Activated CD4-positive, alpha-beta T cell treated with anti-CD3 and anti-CD28 coated beads for 36 hours (primary cell): ENCODE measurements around the gene SEC14L2. TPM values are rescaled to one million over a fixed set of nuclear protein-coding genes. Genes with fewer than 3 reads are reported as not detected.
"Not testable (repeated sequence)": the region's sequence is repeated elsewhere in the genome, so short reads cannot be mapped to it uniquely, and the experiment has no call there.

Experiments
- ATAC-seq: fragments of 200-7000 bp; cut with Tn5 transposase; one replicate; pipeline ENCODE4 v1.10.0; 2021; ENCODE audit warnings: mild to moderate bottlenecking, moderate library complexity
- CTCF ChIA-PET: fragments of 350-600 bp; sonication (Branson Sonifier 250); formaldehyde crosslinking; loops from one replicate; lab custom pipeline; 2021; ENCODE audit warnings: antibody characterized with exemption; lab: Charles Lee
- POLR2A ChIA-PET: fragments of 350-600 bp; sonication (Branson Sonifier 250); formaldehyde crosslinking; loops from one replicate; lab custom pipeline; 2021; ENCODE audit warnings: antibody characterized with exemption, inconsistent platforms; lab: Charles Lee
- DNase-seq: peaks from one replicate; pipeline ENCODE4 v3.0.0-alpha.2; 2020
- H3K27ac Mint-ChIP-seq: one replicate; pipeline ENCODE4 v1.8.0; 2021; ENCODE audit warnings: mixed read lengths
- H3K27me3 Mint-ChIP-seq: one replicate; pipeline ENCODE4 v1.8.0; 2021; ENCODE audit warnings: mixed read lengths
- H3K36me3 Mint-ChIP-seq: one replicate; pipeline ENCODE4 v1.8.0; 2021; ENCODE audit warnings: low read depth, mixed read lengths
- H3K4me1 Mint-ChIP-seq: one replicate; pipeline ENCODE4 v1.8.0; 2021; ENCODE audit warnings: mixed read lengths
- H3K4me3 Mint-ChIP-seq: one replicate; pipeline ENCODE4 v1.8.0; 2021; ENCODE audit warnings: mild to moderate bottlenecking, moderate library complexity, mixed read lengths
- H3K9me3 Mint-ChIP-seq: one replicate; pipeline ENCODE4 v1.8.0; 2021; ENCODE audit warnings: low read depth, mixed read lengths
- intact Hi-C, 2 experiments: fragments of 100-400 bp; cut with DNase I in 1 of 2; cut with micrococcal nuclease in 1 of 2; formaldehyde crosslinking; loops; one replicate each; pipeline versions ENCODE4 v1.14.2 to v1.15.1; 2022 to 2024; cut with DNase I, micrococcal nuclease
- total RNA-seq, 2 experiments: library from RNA; stranded (reverse); gene quantifications; one replicate each; pipeline ENCODE4 v1.2.3, GENCODE V29; 2021

Gene SEC14L2
- total RNA-seq, 2 experiments from 2014 or later = 13.8 to 18.2 TPM

- CTCF ChIA-PET = interaction anchor here (0.6 kb wide), 1 partner anchor 161 kb away, joined by 3 read pairs; no protein-coding TSS in a partner anchor
- ATAC-seq, POLR2A ChIA-PET, H3K27ac Mint-ChIP-seq, H3K9me3 Mint-ChIP-seq, H3K4me3 Mint-ChIP-seq, DNase-seq, H3K27me3 Mint-ChIP-seq, intact Hi-C loops: not testable (repeated sequence)
- Mint-ChIP-seq H3K4me1 (peaks cover 20% of the 10 kb centered on the region), H3K36me3 (peaks cover 11% of the 10 kb centered on the region)
Measured at GRCh38 chr22:30402766-30403104, 5.9 kb downstream of the SEC14L2 start.

- H3K27ac Mint-ChIP-seq = no peak overlapping the region
- ChIA-PET POLR2A (no interaction called here), CTCF (interaction anchor here (1.1 kb wide), 1 partner anchor 20 kb away, joined by 3 read pairs; no protein-coding TSS in a partner anchor)
- H3K9me3 Mint-ChIP-seq = no peaks in the 10 kb centered on the region
- intact Hi-C loops = no loop called here
- DNase-seq (no peak), ATAC-seq (no peak)
- no peaks in the 10 kb centered on the region for H3K27me3 Mint-ChIP-seq
- peaks cover 19% of the 10 kb centered on the region for H3K36me3 Mint-ChIP-seq
- H3K4me3 Mint-ChIP-seq = no peak overlapping the region
- H3K4me1 Mint-ChIP-seq = peaks cover 10% of the 10 kb centered on the region
Measured at GRCh38 chr22:30404307-30404706, 7.5 kb downstream of the SEC14L2 start.

- ATAC-seq (no peak), DNase-seq (no peak)
- H3K9me3 Mint-ChIP-seq = no peaks in the 10 kb centered on the region
- H3K27me3 Mint-ChIP-seq = no peaks in the 10 kb centered on the region
- H3K36me3 Mint-ChIP-seq = peaks cover 21% of the 10 kb centered on the region
- peaks cover 10% of the 10 kb centered on the region for H3K4me1 Mint-ChIP-seq
- H3K4me3 Mint-ChIP-seq = no peak overlapping the region
- no peak overlapping the region for H3K27ac Mint-ChIP-seq
- CTCF ChIA-PET = interaction anchor here (0.7 to 2.5 kb wide), 7 partner anchors 9 to 113 kb away, joined by 3 to 7 read pairs (median 4); no protein-coding TSS in a partner anchor
- POLR2A ChIA-PET = no interaction called here
- intact Hi-C loops = no loop called here
Measured at GRCh38 chr22:30405731-30406130, 8.9 kb downstream of the SEC14L2 start.

- Mint-ChIP-seq H3K27ac (no peak overlapping the region), H3K4me1 (peaks cover 14% of the 10 kb centered on the region), H3K36me3 (peaks cover 26% of the 10 kb centered on the region), H3K9me3 (no peaks in the 10 kb centered on the region), H3K4me3 (no peak overlapping the region), H3K27me3 (no peaks in the 10 kb centered on the region)
- ATAC-seq (no peak), DNase-seq (no peak)
- intact Hi-C loops = no loop called here
- ChIA-PET CTCF (interaction anchor here (0.6 to 2.5 kb wide), 6 partner anchors 12 to 96 kb away, joined by 3 to 7 read pairs (median 4); no protein-coding TSS in a partner anchor), POLR2A (no interaction called here)
Measured at GRCh38 chr22:30406400-30406799, 9.6 kb downstream of the SEC14L2 start.

GRCh38 chr22:30408388-30409102 lies 11.7 kb downstream of the SEC14L2 start:
- no peak overlapping the region for H3K4me3 Mint-ChIP-seq
- H3K4me1 Mint-ChIP-seq = peaks cover 25% of the 10 kb centered on the region
- intact Hi-C loops = no loop called here
- DNase-seq (no peak), ATAC-seq (peak; percentile 69)
- H3K9me3 Mint-ChIP-seq = no peaks in the 10 kb centered on the region
- CTCF ChIA-PET = interaction anchor here (0.6 to 1.6 kb wide), 5 partner anchors 16 to 264 kb away, joined by 3 to 5 read pairs (median 3); no protein-coding TSS in a partner anchor
- H3K27ac Mint-ChIP-seq = no peak overlapping the region
- H3K36me3 Mint-ChIP-seq = peaks cover 33% of the 10 kb centered on the region
- POLR2A ChIA-PET = no interaction called here
- H3K27me3 Mint-ChIP-seq = no peaks in the 10 kb centered on the region

GRCh38 chr22:30411780-30412179 lies 15.0 kb downstream of the SEC14L2 start:
- DNase-seq = no peak
- no peak overlapping the region for H3K4me3 Mint-ChIP-seq
- H3K27ac Mint-ChIP-seq = peak overlapping the region; percentile 15
- intact Hi-C loops = no loop called here
- H3K4me1 Mint-ChIP-seq = peaks cover 52% of the 10 kb centered on the region
- CTCF ChIA-PET = interaction anchor here (0.6 to 4.0 kb wide), 7 partner anchors 12 to 468 kb away, joined by 3 to 13 read pairs (median 5); partner anchors contain the start of gene MTFP1
- ATAC-seq = no peak
- peaks cover 51% of the 10 kb centered on the region for H3K36me3 Mint-ChIP-seq
- no peaks in the 10 kb centered on the region for H3K9me3 Mint-ChIP-seq
- no peaks in the 10 kb centered on the region for H3K27me3 Mint-ChIP-seq
- POLR2A ChIA-PET = interaction anchor here (1.1 to 1.6 kb wide), 2 partner anchors 10 to 12 kb away, joined by 3 to 10 read pairs; no protein-coding TSS in a partner anchor

GRCh38 chr22:30413001-30413400 lies 16.2 kb downstream of the SEC14L2 start:
- Mint-ChIP-seq H3K9me3 (no peaks in the 10 kb centered on the region), H3K36me3 (peaks cover 56% of the 10 kb centered on the region), H3K27me3 (no peaks in the 10 kb centered on the region), H3K27ac (peak overlapping the region; percentile 79), H3K4me3 (no peak overlapping the region), H3K4me1 (peaks cover 52% of the 10 kb centered on the region)
- ChIA-PET POLR2A (interaction anchor here (0.9 to 1.7 kb wide), 2 partner anchors 9 to 14 kb away, joined by 3 to 7 read pairs; no protein-coding TSS in a partner anchor), CTCF (interaction anchor here (0.9 to 4.0 kb wide), 7 partner anchors 11 to 125 kb away, joined by 3 to 13 read pairs (median 5); partner anchors contain the start of genes MTFP1, RNF215 and SEC14L2)
- no peak for ATAC-seq
- DNase-seq = no peak
- intact Hi-C loops = no loop called here

- CTCF ChIA-PET = interaction anchor here (0.6 to 4.0 kb wide), 13 partner anchors 10 to 357 kb away, joined by 3 to 13 read pairs (median 4); partner anchors contain the start of genes MTFP1, RNF215 and SEC14L2
Measured at GRCh38 chr22:30413745-30414524, 17.1 kb downstream of the SEC14L2 start.

GRCh38 chr22:30414525-30415047 lies 17.8 kb downstream of the SEC14L2 start:
- Mint-ChIP-seq H3K27me3 (no peaks in the 10 kb centered on the region), H3K27ac (peak overlapping the region; percentile 79), H3K9me3 (no peaks in the 10 kb centered on the region), H3K36me3 (peaks cover 59% of the 10 kb centered on the region), H3K4me1 (peaks cover 47% of the 10 kb centered on the region), H3K4me3 (no peak overlapping the region)
- peak; percentile 31 for ATAC-seq
- intact Hi-C loops = no loop called here
- POLR2A ChIA-PET = interaction anchor here (0.8 kb wide), 1 partner anchor 12 kb away, joined by 3 read pairs; no protein-coding TSS in a partner anchor
- CTCF ChIA-PET = interaction anchor here (1.0 to 4.0 kb wide), 7 partner anchors 12 to 357 kb away, joined by 3 to 13 read pairs (median 5); partner anchors contain the start of genes MTFP1 and SEC14L2
- no peak for DNase-seq

More at GRCh38 chr22:30413745-30414524, 17.1 kb downstream of the SEC14L2 start:
- Mint-ChIP-seq H3K36me3 (peaks cover 58% of the 10 kb centered on the region), H3K9me3 (no peaks in the 10 kb centered on the region), H3K27ac (peak overlapping the region; percentile 79), H3K4me1 (peaks cover 47% of the 10 kb centered on the region), H3K27me3 (no peaks in the 10 kb centered on the region), H3K4me3 (no peak overlapping the region)
- DNase-seq (peak; percentile 48), ATAC-seq (peak; percentile 61)
- intact Hi-C loops = no loop called here
- POLR2A ChIA-PET = interaction anchor here (0.9 to 1.7 kb wide), 2 partner anchors 8 to 15 kb away, joined by 3 to 7 read pairs; no protein-coding TSS in a partner anchor

GRCh38 chr22:30416403-30416802 lies 19.6 kb downstream of the SEC14L2 start:
- Mint-ChIP-seq H3K27ac (peak overlapping the region; percentile 38), H3K36me3 (peaks cover 58% of the 10 kb centered on the region), H3K27me3 (no peaks in the 10 kb centered on the region), H3K4me3 (no peak overlapping the region), H3K4me1 (peaks cover 57% of the 10 kb centered on the region), H3K9me3 (no peaks in the 10 kb centered on the region)
- POLR2A ChIA-PET = no interaction called here
- CTCF ChIA-PET = no interaction called here
- DNase-seq (no peak), ATAC-seq (no peak)
- intact Hi-C loops = no loop called here

GRCh38 chr22:30416837-30417236 lies 20.0 kb downstream of the SEC14L2 start:
- ChIA-PET POLR2A (no interaction called here), CTCF (no interaction called here)
- H3K27me3 Mint-ChIP-seq = no peaks in the 10 kb centered on the region
- intact Hi-C loops = no loop called here
- H3K36me3 Mint-ChIP-seq = peaks cover 61% of the 10 kb centered on the region
- DNase-seq = no peak
- no peaks in the 10 kb centered on the region for H3K9me3 Mint-ChIP-seq
- no peak overlapping the region for H3K4me3 Mint-ChIP-seq
- no peak for ATAC-seq
- H3K4me1 Mint-ChIP-seq = peaks cover 59% of the 10 kb centered on the region
- peak overlapping the region; percentile 38 for H3K27ac Mint-ChIP-seq
